ENCODE data around the gene USP54. TPM values are rescaled to one million over a fixed set of nuclear protein-coding genes. Genes with fewer than 3 reads are reported as not detected.

The USP54 gene
- total RNA-seq, 4 donors from 2014 or later: 45.6 to 54.8 (median 46.7) TPM

DNA sequence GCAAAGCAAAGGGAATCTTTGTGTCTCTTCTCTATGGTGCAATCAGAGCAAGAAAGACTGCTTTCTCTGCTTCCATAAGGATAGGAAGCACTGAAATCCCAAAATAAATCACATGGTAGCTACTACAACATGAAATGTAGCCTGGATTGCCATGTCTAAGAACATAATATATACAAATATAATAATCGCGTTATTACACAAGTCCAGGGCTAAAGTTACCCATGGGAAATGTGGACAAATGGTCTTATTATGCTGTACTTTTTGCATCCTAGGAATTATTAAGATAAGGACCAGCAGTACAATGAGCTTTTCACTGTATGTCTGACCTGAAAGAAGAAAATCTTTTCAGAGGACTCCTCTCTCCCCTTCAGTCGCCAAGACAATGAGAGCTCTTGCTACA lies 71.8 kb downstream of the USP54 start:
- peaks cover 67 to 100% (median 93%) of the 10 kb centered on the region in 4 donors for H3K36me3 ChIP-seq
- no peaks in the 10 kb centered on the region for H3K9me3 ChIP-seq
- H3K4me1 ChIP-seq: no peaks in the 10 kb centered on the region
- no peak for DNase-seq (ENCODE audit: extremely low spot score)
- intact Hi-C loops (cut with DNase I): no loop called here
- no peak overlapping the region for H3K27ac ChIP-seq (replicated peaks in 1 of 4)
- H3K4me3 ChIP-seq: no peak overlapping the region
- no peaks in the 10 kb centered on the region for H3K27me3 ChIP-seq
- TF ChIP-seq EP300 (IDR thresholded peaks at IDR 0.05) (no peak), POLR2A (IDR thresholded peaks at IDR 0.05; ENCODE audit: low read depth) (no peak), CTCF (IDR thresholded peaks at IDR 0.05) (no peak), POLR2AphosphoS5 (IDR thresholded peaks at IDR 0.05) (no peak)
- 98% methylated on average over 3 of the region's 3 CpGs for WGBS

- no peak for DNase-seq (ENCODE audit: extremely low spot score)
- intact Hi-C loops (cut with DNase I): no loop called here
- Histone ChIP-seq H3K4me1 (no peaks in the 10 kb centered on the region), H3K4me3 (no peak overlapping the region), H3K27ac (replicated peaks in 1 of 4) (no peak overlapping the region), H3K9me3 (no peaks in the 10 kb centered on the region), H3K36me3 (peaks cover 68 to 99% (median 89%) of the 10 kb centered on the region in 4 donors), H3K27me3 (no peaks in the 10 kb centered on the region)
- TF ChIP-seq CTCF (IDR thresholded peaks at IDR 0.05): no peak
- no peak for TF ChIP-seq POLR2AphosphoS5 (IDR thresholded peaks at IDR 0.05)
- TF ChIP-seq POLR2A (IDR thresholded peaks at IDR 0.05; ENCODE audit: low read depth): no peak
- TF ChIP-seq EP300 (IDR thresholded peaks at IDR 0.05): no peak
- 90% methylated on average over 4 of the region's 4 CpGs for WGBS
Observed at GRCh38 chr10:73517166-73517888, 73.8 kb downstream of the USP54 start.

- intact Hi-C loops (cut with DNase I): no loop called here
- 96% methylated on average over 4 of the region's 4 CpGs for WGBS
- no peak overlapping the region for H3K4me3 ChIP-seq
- peaks cover 30 to 79% (median 45%) of the 10 kb centered on the region in 4 donors for H3K36me3 ChIP-seq
- no peaks in the 10 kb centered on the region for H3K27me3 ChIP-seq
- no peak for DNase-seq (ENCODE audit: extremely low spot score)
- H3K4me1 ChIP-seq: no peaks in the 10 kb centered on the region
- no peak for TF ChIP-seq CTCF (IDR thresholded peaks at IDR 0.05)
- TF ChIP-seq POLR2AphosphoS5 (IDR thresholded peaks at IDR 0.05): no peak
- no peak for TF ChIP-seq EP300 (IDR thresholded peaks at IDR 0.05)
- TF ChIP-seq POLR2A (IDR thresholded peaks at IDR 0.05; ENCODE audit: low read depth): no peak
- H3K27ac ChIP-seq (replicated peaks in 1 of 4): no peak overlapping the region
- H3K9me3 ChIP-seq: no peaks in the 10 kb centered on the region
Observed at GRCh38 chr10:73512207-73512743, 78.9 kb downstream of the USP54 start.

DNA sequence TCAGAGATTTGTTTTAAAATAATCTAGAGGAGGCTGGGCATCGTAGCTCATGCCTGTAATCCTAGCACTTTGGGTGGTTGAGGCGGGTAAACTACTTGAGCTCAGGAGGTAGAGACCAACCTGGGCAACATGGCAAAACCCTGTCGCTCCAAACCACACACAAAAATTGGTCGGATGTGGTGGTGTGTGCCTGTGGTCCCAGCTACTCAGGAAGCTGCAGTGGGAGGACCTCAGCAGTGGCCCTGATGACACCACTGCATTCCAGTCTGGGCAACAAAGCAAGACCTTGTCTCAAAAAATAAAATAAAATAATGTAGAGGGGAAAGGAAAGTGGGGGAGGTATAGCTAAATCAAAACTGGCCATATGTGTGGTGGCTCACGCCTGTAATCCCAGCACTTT lies 81.4 kb downstream of the USP54 start:
- intact Hi-C loops (cut with DNase I): no loop called here
- H3K9me3 ChIP-seq: no peaks in the 10 kb centered on the region
- no peaks in the 10 kb centered on the region for H3K27me3 ChIP-seq
- no peak overlapping the region for H3K27ac ChIP-seq (replicated peaks in 1 of 4)
- TF ChIP-seq POLR2A (IDR thresholded peaks at IDR 0.05; ENCODE audit: low read depth) (no peak), CTCF (IDR thresholded peaks at IDR 0.05) (no peak), POLR2AphosphoS5 (IDR thresholded peaks at IDR 0.05) (no peak), EP300 (IDR thresholded peaks at IDR 0.05) (no peak)
- no peak overlapping the region for H3K4me3 ChIP-seq
- H3K36me3 ChIP-seq: peaks cover 18 to 66% (median 30%) of the 10 kb centered on the region in 4 donors
- no peak for DNase-seq (ENCODE audit: extremely low spot score)
- no peaks in the 10 kb centered on the region for H3K4me1 ChIP-seq
- WGBS: 92% methylated on average over 5 of the region's 5 CpGs
